Endothelial cell of umbilical vein (primary cell): ENCODE measurements around the gene ZNF879. TPM values are rescaled to one million over a fixed set of nuclear protein-coding genes. Genes with fewer than 3 reads are reported as not detected.

Experiments
- BruUV-seq: library from RNA; stranded (reverse); fragments of 400-500 nt; replicated peaks from 2 replicates; lab custom pipeline; 2021; lab: Mats Ljungman, UMichigan
- CTCF ChIA-PET: fragments of 300-600, 350-600 bp; sonication (Branson Sonifier 250); formaldehyde crosslinking; loops from one replicate; lab custom pipeline; 2021; ENCODE audit warnings: antibody characterized with exemption, inconsistent platforms; lab: Charles Lee
- POLR2A ChIA-PET: fragments of 300-600, 350-600 bp; sonication (Branson Sonifier 250); formaldehyde crosslinking; loops from one replicate; lab custom pipeline; 2021; ENCODE audit warnings: antibody characterized with exemption, inconsistent platforms; lab: Charles Lee
- DNase-seq: peaks from one replicate; pipeline ENCODE4 v3.0.0-alpha.2; 2011; ENCODE audit warnings: low read depth, low spot score
- FAIRE-seq: peaks from 2 replicates; lab custom pipeline; 2011; peaks lifted over from hg19 to GRCh38; lab: Jason Lieb, UNC
- H2AFZ ChIP-seq: 2 replicates; pipeline ENCODE4 v1.6.0; 2012; ENCODE audit warnings: low read depth, low read length, control low read depth, inconsistent platforms
- H3K27ac ChIP-seq: 2 replicates; pipeline ENCODE4 v1.5.1; 2011; ENCODE audit warnings: low read depth, mild to moderate bottlenecking, control low read depth, low read length, moderate library complexity; ENCODE audit not compliant: insufficient read depth
- H3K27me3 ChIP-seq, 2 experiments: 2 replicates each; pipeline versions ENCODE4 v1.6.0 to v1.6.1; 2011; ENCODE audit warnings: low read length in 2 of 2, mixed read lengths in 1 of 2; ENCODE audit not compliant: control insufficient read depth in 2 of 2, insufficient read depth in 2 of 2
- H3K36me3 ChIP-seq, 2 experiments: 2 replicates in 1 of 2; 3 replicates in 1 of 2; pipeline ENCODE4 v1.5.1; 2011; ENCODE audit warnings: low read length in 2 of 2, mild to moderate bottlenecking in 1 of 2, moderate library complexity in 1 of 2; ENCODE audit not compliant: control insufficient read depth in 2 of 2, insufficient read depth in 2 of 2; ENCODE audit errors: extremely low read depth in 1 of 2
- H3K4me1 ChIP-seq: 3 replicates; pipeline ENCODE4 v1.5.1; 2011; ENCODE audit warnings: mild to moderate bottlenecking, low read length; ENCODE audit not compliant: control insufficient read depth, insufficient read depth; ENCODE audit errors: extremely low read depth
- H3K4me2 ChIP-seq: 2 replicates; pipeline ENCODE4 v1.6.1; 2011; ENCODE audit warnings: low read length, control low read depth, mixed read lengths; ENCODE audit not compliant: insufficient read depth
- H3K4me3 ChIP-seq, 3 experiments: fragments of 200-600 bp in 1 of 3; sonication (generic), shearing (Covaris generic) in 1 of 3; replicated peaks in 1 of 3; 2 replicates each; pipeline ENCODE4 v1.5.1; 2011 to 2016; ENCODE audit warnings: control low read depth in 3 of 3, low read length in 3 of 3, mild to moderate bottlenecking in 2 of 3, inconsistent platforms in 1 of 3, low read depth in 1 of 3, moderate library complexity in 1 of 3; ENCODE audit not compliant: insufficient read depth in 1 of 3
- H3K79me2 ChIP-seq: 2 replicates; pipeline ENCODE4 v1.6.0; 2012; ENCODE audit warnings: low read length, inconsistent platforms; ENCODE audit not compliant: control insufficient read depth, insufficient read depth
- H3K9ac ChIP-seq: replicated peaks from 2 replicates; pipeline ENCODE3; 2011; ENCODE audit warnings: low read length, control low read depth; ENCODE audit not compliant: insufficient read depth; ENCODE audit errors: extremely low read depth
- H3K9me1 ChIP-seq: replicated peaks from 3 replicates; pipeline ENCODE4 v1.6.0; 2011; ENCODE audit warnings: mild to moderate bottlenecking, low read length; ENCODE audit not compliant: control insufficient read depth, insufficient read depth; ENCODE audit errors: extremely low read depth
- H3K9me3 ChIP-seq: replicated peaks from 2 replicates; pipeline ENCODE4 v1.5.1; 2012; ENCODE audit warnings: low read length, inconsistent platforms; ENCODE audit not compliant: control insufficient read depth, insufficient read depth
- H4K20me1 ChIP-seq: replicated peaks from 2 replicates; pipeline ENCODE3; 2011; ENCODE audit warnings: mild to moderate bottlenecking, low read length; ENCODE audit not compliant: control insufficient read depth, insufficient read depth; ENCODE audit errors: extremely low read depth
- EZH2 ChIP-seq: IDR thresholded peaks from 2 replicates; pipeline ENCODE4 v1.6.1; 2012; ENCODE audit warnings: borderline replicate concordance, low read depth, mild to moderate bottlenecking, moderate library complexity, low read length, inconsistent platforms; ENCODE audit not compliant: severe bottlenecking
- JUN ChIP-seq: IDR thresholded peaks from 2 replicates; pipeline ENCODE4 v1.6.1; 2011; ENCODE audit warnings: borderline replicate concordance, low read depth; ENCODE audit not compliant: insufficient read length, insufficient read depth
- MYC ChIP-seq: IDR thresholded peaks from one replicate; pipeline ENCODE4 v1.6.1; 2011; ENCODE audit warnings: mild to moderate bottlenecking, low read depth, low read length
- POLR2AphosphoS5 ChIP-seq: IDR thresholded peaks from 2 replicates; pipeline ENCODE4 v1.6.1; 2012; ENCODE audit warnings: low read depth, mild to moderate bottlenecking, control low read depth, low read length, moderate library complexity; ENCODE audit not compliant: insufficient read depth
- dilution Hi-C: fragments of 300-500 bp; cut with MboI; formaldehyde crosslinking; loops from one replicate; pipeline ENCODE4 v1.15.0; 2019; ENCODE audit warnings: low sequenced_read_pairs; ENCODE audit not compliant: extremely low pct_ligation_motif_present
- intact Hi-C: fragments of 100-400 bp; cut with micrococcal nuclease; formaldehyde crosslinking; loops from one replicate; pipeline ENCODE4 v1.10.0; 2022
- polyA plus RNA-seq, 4 experiments: library from polyadenylated mRNA; depleted of rRNA in 3 of 4; stranded (reverse) in 3 of 4; unstranded in 1 of 4; fragments of >200 nt; gene quantifications; 2 replicates each; pipeline versions ENCODE4 v1.2.1 to v1.2.3, GENCODE V29; 2011 to 2012; ENCODE audit warnings: missing spikeins in 1 of 4
- total RNA-seq: library from RNA; stranded (reverse); gene quantifications from 2 replicates; pipeline ENCODE4 v1.2.3, GENCODE V29; 2021
- TF ChIP-seq, protein P1 (sequence below): IDR thresholded peaks from 2 replicates; pipeline ENCODE4 v1.6.1; 2011; ENCODE audit not compliant: insufficient read depth, insufficient read length
- TF ChIP-seq, protein P2 (sequence below), 2 donors: IDR thresholded peaks; 1 replicate in 1 of 2; 2 replicates in 1 of 2; pipeline ENCODE4 v1.5.1; 2011; ENCODE audit warnings: low read length in 2 of 2, mild to moderate bottlenecking in 2 of 2, moderate library complexity in 2 of 2, control low read depth in 1 of 2, inconsistent platforms in 1 of 2, low read depth in 1 of 2; ENCODE audit not compliant: insufficient read depth in 1 of 2; ENCODE audit errors: extremely low read depth in 1 of 2

ZNF879 gene
- total and polyA plus RNA-seq, 2 donors (not counting 3 experiments of a cell fraction or from before 2014, with no cell fraction given): 2.4 to 2.7 TPM

DNA sequence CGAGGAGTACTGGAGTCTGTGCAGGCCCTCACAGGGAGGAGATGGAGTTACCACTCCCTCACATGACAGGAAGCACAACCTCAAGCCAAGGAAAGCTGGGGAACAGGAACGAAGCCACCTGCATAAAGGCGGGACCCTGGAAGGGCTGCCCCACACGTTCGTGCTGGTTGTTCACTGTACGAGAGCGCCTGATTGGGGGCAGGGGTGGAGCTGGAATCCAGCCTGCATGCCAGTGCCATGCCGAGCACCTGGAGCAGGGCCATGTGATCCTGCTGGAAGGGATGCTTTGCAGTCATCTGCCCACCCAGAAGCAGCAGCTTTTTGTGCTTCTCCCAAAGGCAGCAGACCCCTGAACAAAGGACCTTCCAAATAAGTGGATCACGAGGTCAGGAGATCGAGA, 39.9 kb upstream of the ZNF879 start:
- Histone ChIP-seq H3K9me1 (no peaks in the 10 kb centered on the region), H4K20me1 (no peaks in the 10 kb centered on the region), H3K9ac (no peak overlapping the region), H3K79me2 (no peaks in the 10 kb centered on the region), H3K4me3 (no peak overlapping the region), H3K9me3 (peaks cover 4% of the 10 kb centered on the region), H3K4me1 (no peaks in the 10 kb centered on the region), H3K4me2 (no peak overlapping the region), H3K36me3 (no peaks in the 10 kb centered on the region), H3K27ac (no peak overlapping the region), H3K27me3 (no peaks in the 10 kb centered on the region), H2AFZ (no peak overlapping the region)
- TF ChIP-seq EZH2 (no peak), MYC (no peak), JUN (no peak), POLR2AphosphoS5 (no peak)
- TF ChIP-seq, protein P1, sequence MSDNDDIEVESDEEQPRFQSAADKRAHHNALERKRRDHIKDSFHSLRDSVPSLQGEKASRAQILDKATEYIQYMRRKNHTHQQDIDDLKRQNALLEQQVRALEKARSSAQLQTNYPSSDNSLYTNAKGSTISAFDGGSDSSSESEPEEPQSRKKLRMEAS: no peak
- TF ChIP-seq, protein P2, sequence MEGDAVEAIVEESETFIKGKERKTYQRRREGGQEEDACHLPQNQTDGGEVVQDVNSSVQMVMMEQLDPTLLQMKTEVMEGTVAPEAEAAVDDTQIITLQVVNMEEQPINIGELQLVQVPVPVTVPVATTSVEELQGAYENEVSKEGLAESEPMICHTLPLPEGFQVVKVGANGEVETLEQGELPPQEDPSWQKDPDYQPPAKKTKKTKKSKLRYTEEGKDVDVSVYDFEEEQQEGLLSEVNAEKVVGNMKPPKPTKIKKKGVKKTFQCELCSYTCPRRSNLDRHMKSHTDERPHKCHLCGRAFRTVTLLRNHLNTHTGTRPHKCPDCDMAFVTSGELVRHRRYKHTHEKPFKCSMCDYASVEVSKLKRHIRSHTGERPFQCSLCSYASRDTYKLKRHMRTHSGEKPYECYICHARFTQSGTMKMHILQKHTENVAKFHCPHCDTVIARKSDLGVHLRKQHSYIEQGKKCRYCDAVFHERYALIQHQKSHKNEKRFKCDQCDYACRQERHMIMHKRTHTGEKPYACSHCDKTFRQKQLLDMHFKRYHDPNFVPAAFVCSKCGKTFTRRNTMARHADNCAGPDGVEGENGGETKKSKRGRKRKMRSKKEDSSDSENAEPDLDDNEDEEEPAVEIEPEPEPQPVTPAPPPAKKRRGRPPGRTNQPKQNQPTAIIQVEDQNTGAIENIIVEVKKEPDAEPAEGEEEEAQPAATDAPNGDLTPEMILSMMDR (IDR thresholded peaks at IDR 0.05; ENCODE audit: extremely low read depth in 1 of 2, insufficient read depth in 1 of 2, low read depth in 1 of 2, low read length in 2 of 2): no peak
- dilution Hi-C loops (no loop called here), intact Hi-C loops (no loop called here)
- CTCF ChIA-PET: no interaction called here
- DNase-seq (no peak), FAIRE-seq (no peak)
- POLR2A ChIA-PET: no interaction called here
- BruUV-seq: no TSS peak
